HuH-7 (cell line): ENCODE results near the gene JPT1.
A peak's percentile ranks its signal among the peaks of the same experiment; 100 is the strongest.
"Not testable (repeated sequence)": the region's sequence is repeated elsewhere in the genome, so short reads cannot be mapped to it uniquely, and the experiment has no call there.

ENCODE experiments used
- DNase-seq: peaks from one replicate; pipeline ENCODE4 v3.0.0; 2011; ENCODE audit warnings: low spot score

JPT1 gene, protein sequence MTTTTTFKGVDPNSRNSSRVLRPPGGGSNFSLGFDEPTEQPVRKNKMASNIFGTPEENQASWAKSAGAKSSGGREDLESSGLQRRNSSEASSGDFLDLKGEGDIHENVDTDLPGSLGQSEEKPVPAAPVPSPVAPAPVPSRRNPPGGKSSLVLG

DNA sequence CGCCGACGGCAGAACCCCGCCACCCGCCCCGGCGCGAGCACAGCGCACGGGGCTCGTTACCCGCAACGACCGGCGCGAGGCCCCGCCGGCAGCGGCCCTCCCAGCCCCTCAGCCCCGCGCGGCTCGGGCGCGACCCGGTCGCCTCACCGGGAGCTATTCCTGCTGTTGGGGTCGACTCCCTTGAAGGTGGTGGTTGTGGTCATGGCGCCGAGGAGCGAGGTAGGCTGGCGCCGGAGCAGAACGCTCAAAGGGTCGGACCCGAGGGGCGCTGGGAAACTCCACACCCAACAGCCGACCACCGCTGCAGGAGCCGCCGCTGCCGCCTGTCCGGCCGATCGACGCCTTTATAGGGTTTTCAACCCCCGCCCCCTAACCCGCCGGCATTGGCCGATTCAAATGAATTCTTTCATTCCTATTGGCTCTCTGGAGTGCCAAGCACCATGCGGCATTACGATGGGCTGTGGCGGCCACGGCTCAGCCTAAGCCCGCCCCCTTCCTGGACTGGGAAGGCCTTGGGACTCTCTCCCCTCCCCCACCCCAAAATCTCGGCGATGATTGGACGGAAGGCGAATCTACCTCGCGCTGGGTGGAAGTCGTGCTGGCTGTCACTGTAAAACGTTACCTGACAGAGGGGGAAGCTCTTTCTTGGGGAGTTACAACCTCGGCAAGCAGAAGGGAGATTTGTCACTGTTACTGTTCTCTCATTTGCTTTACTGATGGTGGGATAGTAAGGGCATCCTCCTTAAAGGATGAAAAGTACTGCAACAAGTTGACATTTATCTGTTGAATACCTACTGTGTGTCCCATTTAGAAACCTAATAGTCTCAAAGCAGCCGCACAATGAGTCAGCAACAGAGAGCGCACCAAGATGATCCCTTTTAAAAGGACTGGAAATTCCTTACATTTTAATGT, at the start of gene JPT1:
Gene JPT1 (minus strand): TSS at position 318 of the 912 bp plus-strand sequence. CDS start 115 bp downstream, at position 203.
- DNase-seq = peak; percentile 97

DNA sequence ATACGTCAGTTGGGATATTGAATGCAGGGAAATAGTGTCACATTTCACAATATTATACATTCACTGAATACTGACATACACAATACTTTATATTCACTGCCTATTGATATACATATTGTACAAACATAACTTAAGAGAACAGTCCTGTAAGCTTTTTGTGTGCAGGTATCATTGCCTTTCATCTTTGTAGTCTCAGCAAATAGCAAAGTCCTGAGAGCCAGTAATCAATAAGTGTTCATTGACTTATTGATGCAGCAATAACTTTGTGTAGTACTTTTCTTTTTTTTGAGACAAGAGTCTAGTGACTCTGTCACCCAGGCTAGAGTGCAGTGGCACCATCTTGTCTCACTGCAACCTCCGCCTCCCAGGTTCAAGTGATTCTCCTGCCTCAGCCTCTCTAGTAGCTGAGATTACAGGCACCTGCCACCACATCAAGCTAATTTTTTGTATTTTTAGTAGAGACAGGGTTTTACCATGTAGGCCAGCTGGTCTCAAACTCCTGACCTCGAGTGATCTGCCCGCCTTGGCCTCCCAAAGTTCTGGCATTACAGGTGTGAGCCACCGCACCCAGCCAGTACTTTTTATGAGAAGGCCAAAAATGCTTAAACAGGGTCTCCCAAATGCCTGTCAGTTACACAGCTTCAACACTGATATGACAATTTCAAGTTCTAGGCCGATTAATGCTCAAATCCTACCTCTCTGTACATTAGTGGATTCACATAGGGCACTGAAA, 45.7 kb upstream of the JPT1 start:
- no peak for DNase-seq

DNA sequence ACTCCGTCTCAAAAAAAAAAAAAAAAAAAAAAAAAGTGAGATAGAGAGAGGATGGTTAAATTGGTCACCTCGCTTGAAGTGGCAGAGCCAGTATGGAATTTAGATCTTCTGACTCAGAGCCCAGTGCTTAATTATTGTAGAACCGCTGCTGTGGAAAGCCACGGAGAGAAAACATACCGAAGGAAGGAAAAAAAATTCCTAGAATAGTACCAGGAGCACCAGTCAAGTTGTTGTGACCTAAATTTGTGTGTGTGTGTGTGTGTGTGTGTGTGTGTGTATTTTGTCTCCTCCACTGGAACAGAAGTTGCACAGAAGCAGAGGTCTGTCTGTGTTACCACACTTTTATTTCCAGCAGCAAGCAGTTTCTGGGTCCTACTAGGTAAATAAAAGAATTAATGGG, 40.6 kb upstream of the JPT1 start:
- no peak for DNase-seq

DNA sequence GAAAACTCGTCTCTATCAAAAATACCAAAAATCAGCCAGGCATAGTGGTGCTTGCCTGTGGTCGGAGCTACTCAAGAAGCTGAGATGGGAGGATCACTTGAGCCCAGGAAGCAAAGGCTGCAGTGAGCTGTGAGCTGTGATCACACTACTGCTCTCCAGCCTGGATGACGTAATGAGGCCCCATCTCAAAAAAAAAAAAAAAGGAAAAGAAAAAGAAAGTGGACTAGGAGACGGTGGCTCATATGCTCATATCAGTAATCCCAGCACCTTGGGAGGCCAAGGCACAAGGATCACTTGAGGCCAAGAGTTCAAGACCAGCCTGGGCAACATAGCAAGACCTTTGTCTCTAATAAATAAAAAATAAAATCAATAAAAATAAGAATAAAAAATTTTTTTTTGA, 37.3 kb upstream of the JPT1 start:
- no peak for DNase-seq

DNA sequence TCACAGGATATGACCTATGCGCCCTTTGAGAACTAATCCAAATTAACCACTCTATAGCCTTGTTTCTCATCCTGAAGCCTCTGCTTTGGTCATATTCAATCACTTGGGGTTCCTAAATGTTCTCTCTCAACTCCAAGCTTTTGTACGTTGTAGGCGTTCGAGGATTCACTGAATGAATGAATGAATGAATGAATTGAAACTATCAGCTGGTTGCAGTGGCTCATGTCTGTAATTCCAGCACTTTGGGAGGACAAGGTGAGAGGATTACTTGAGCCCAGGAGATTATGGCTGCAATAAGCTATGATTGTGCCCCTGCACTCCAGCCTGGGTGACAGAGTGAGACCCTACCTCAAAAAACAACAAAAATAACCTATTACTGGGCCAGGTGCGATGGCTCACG, 34.3 kb upstream of the JPT1 start:
- no peak for DNase-seq

DNA sequence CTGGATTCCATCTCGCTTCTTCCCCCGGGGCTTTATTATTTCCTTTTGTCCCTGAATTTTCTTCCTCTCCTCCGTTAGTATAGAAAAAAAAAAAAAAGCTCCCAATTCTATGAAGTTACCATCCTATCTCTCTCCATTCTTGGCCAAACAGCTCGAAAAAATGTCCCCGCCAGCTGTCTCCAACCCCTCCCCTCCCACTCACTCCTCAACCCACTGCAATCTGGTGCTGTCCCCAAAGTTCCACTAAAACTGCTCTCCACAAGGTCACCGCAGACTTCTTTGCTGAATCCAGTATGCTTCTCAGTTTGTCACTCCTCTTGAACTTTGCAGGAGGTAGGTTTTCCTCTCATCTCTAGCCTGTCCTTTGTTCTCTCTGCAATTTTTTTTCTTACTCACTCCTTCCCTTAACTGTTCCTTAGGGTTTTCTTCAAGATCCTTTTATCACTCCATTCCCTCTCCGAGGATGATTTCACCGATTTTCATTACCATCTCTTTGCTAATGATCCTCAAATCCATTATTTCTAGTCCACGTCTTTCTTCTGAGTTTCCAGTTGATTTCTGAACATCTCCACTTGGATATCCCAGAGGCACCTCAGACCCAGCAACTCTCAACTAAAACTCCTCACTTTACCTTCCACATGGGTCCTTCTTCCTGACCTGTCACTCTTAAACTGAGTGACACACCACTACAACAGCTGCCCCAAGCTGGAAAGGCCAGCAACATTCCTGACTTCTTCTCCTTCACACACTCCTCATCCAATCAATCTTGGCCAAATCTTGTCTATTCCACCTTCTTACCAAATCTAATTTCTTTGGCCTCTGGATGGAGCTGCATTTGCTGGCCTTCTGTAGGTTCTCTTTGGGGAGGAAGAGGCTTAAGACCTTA, 29.9 kb upstream of the JPT1 start:
- no peak for DNase-seq

DNA sequence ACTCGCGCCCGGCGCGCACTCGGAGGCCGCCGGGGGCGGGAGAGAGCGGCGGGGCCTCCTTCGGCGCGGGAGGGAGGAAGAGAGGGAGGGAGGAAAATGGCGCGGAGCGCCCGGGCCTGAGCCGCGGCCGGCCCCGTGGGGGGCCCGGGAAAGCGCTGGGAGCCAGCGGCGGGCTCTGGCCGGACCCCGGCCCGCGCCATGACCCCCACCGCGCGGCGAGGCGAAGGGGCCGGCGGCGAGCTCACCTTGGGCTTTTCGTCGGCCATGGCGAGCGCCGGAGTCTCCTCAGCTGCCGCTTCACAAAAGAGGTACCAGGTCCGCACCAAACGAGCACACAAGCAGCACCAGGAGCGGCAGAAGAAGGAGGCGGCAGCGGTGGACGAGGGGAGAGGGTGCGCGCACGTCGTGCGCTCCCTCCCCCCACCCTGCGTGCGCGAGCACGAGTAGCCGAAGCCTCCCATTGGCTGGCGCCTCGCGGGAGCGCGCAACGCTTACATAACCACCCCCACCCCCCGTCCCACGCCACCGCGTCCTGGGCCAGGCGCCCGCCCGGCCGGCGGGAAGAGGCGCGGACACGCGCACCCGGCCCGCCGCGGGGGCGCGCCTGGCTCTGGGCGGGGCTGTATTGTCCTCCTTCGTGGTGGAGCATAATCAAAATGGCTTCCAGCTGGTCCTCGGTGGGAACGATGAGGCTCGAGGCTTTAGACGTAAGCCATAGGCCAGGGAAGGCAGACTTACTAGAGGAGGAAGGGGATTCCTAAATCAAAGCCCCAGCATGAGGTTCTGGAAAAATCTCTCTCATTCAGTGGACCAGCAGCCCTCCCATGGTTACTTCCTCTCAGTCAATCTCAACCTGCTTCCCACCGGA, 28.5 kb upstream of the JPT1 start, which contains the start of gene SUMO2:
Gene SUMO2 (minus strand): TSS at position 391 of the 868 bp plus-strand sequence. CDS start 125 bp downstream, at position 266.
- DNase-seq = peak; percentile 99

DNA sequence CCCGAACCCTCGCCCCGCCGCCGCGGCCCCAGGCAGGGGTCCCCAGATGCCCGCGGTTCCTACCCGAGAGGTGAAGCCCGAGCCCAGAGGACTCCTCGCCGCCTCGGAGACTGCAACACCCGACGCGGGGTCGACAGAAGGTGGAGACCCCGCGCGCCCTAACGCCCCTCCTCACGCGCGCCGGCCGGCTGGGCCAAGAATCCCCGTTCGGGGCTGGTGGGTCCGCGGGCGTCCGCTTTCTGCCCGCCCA, 27.9 kb upstream of the JPT1 start:
- DNase-seq = no peak

DNA sequence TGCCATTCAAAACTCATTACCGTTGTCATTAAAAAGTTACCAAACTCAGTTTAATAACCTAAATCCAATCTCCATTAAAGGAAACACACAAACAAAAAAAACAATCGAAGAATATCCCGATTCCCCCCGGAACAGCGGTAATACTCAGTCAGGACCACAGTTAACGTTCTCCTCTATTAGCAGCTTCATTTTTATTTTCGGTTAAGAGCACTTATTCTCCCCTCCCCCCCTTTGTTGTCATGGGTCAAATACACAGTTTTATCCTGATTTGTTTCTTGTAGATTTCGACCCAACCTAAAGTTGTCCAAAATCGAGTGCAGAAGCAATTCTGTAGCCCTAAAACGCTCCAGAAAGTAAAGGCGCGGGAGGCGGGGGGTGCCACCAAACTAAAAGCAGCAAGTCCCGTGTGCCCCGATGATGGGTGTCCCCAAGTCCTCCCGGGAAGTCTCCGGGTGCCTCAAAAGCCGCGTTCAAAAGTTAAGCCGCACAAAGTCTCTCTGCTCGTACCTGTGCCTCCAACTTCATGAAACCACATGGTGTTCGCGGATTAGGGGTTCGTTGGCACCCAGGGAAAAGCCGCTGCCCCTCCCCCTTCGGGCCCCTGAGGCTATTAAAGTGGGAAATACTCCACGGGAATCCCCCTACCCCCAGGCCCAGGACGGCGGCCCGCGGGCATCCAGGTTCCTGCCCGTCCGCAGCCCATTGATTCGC, 27.5 kb upstream of the JPT1 start:
- DNase-seq = no peak

DNA sequence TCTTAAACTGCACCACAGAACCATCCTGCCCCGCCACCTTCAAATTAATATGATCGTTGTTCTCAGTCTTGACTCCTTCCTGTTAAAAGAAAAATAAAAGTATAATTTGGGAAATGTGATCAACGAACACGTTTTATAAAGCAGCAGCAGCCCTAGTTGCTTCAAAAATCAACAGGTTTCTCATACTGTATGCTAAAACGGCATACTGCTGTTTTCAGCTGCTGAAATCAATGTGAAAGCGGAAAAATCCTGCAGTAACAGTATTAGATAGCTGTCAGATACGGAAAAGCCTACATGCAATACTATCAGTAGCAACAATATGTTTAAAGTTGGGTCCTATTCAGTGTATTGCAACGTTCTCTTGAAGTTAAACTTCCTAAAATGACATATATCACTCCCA, 26.8 kb upstream of the JPT1 start:
- no peak for DNase-seq

DNA sequence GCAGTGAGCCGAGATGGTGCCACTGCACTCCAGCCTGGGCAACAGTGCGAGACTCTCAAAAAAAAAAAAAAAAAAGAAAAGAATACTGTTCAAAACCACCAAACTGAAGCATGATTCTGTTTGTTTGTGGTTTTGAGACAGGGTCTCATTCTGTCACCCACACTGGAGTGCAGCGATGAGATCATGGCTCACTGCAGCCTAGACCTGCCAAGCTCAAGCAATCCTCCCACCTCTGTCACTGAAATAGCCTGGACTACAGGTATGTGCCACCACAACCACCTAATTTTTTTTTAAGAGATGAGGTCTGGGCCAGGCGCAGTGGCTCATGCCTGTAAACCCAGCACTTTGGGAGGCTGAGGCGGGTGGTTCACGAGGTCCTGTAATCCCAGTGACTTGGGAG, 24.1 kb upstream of the JPT1 start:
- DNase-seq = no peak

DNA sequence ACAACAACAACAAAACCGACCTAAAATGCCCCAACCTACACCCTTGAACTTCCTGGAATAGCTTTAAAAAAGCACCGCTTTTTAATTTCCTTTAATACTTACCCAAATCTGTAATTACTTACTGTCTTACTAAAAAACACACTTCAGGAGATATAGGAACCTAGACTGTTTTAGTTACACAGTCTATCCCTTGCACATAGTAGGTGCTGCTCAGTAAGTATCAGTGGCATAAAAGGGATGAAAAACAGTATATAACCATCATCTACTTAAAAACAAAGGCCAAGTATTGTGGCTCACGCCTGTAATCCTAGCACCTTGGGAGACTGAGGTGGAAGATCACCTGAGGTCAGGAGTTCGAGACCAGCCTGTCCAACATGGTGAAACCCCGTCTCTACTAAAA, 22.3 kb upstream of the JPT1 start:
- DNase-seq = no peak

DNA sequence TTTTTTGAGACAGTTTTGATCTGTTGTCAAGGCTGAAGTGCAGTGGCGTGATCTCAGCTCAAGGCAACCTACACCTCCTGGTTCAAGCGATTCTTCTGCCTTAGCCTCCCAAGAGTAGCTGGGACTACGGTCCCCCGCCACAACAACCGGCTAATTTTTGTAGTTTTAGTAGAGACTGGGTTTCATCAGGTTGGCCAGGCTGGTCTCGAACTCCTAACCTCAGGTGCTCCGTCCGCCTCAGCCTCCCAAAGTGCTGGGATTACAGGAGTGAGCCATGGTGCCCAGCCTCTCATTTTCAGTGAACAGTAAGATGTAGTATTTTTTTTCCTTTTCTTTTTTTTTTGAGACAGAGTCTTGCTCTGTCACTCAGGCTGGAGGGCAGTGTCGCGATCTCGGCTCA, 20.7 kb upstream of the JPT1 start:
- DNase-seq = no peak

DNA sequence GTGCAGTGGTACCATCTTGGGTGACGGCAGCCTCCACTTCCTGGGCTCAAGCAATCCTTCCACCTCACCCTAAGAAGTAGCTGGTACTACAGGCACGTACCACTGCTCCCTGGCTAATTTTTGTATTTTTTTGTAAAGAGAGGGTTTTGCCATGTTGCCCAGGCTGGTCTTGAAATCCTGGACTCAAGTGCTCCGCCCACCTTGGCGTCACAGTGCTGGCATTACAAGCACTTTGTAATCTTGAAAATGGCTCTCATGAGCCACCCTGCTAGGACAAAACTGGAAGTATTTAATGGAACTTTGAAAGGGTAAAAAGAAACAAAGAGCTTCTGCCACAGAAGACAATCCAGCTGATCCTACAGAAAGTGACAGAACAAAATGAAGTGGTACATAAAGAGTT, 19.2 kb upstream of the JPT1 start:
- no peak for DNase-seq

DNA sequence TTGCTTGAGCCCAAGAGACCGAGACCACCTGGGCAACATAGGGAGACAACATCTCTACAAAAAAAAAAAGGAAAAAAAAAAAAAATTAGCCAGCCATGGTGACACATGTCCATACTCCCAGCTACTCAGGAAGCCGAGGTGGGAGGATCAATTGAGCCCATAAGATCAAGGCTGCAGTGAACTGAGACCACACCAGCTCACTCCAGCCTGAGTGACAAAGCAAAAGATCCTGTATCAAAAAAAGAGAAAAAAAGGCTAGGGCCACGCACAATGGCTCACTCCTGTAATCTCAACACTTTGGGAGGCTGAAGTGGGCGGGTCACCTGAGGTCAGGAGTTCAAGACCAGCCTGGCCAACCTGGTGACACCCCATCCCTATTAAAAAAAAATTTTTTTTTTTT, 14.7 kb upstream of the JPT1 start:
- no peak for DNase-seq

DNA sequence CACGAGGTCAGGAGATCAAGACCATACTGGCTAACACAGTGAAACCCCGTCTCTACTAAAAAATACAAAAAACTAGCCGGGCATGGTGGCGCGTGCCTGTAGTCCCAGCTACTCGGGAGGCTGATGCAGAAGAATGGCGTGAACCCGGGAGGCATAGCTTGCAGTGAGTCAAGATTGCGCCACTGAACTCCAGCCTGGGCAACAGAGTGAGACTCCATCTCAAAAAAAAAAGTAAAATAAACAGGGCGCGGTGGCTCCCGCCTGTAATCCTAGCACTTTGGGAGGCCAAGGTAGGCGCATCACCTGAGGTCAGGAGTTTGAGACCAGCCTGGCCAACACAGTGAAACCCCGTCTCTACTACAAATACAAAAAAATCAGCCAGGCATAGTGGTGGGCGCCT, 10.3 kb upstream of the JPT1 start:
- DNase-seq = not testable (repeated sequence)

DNA sequence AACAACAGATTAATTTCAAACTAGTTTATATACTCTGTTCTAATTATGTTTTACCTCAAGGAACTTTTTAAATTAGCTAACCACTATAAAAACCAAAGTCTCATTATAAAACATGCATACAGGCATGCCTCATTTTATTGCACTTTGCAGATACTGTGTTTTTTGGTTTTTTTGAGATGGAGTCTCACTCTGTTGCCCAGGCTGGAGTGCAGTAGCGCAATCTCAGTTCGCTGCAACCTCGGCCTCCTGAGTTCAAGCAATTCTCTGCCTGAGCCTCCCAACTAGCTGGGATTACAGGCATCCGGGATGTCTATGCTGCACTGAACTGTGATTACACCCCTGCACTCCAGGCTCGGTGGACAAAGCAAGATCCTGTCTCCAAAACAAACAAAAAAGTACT, 8.8 kb upstream of the JPT1 start:
- no peak for DNase-seq

DNA sequence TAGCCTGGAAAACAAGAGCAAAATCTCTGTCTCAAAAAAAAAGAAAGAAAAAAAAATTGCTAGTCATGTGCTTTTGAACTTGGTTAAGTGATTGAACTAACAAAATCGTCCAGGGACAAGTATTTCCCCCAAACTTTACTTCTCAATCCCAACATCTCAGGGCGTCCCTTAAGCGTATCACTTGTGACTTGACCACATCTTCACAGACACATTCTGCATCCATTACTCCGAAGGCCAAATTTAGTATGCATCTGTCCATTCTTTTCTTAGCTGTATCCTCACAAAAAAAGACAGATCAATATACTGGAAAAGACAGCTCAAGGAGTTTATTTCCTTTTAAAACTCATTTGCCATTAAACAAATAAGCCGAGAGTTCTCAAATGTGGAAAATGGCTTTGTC, 5.9 kb upstream of the JPT1 start:
- DNase-seq = no peak

DNA sequence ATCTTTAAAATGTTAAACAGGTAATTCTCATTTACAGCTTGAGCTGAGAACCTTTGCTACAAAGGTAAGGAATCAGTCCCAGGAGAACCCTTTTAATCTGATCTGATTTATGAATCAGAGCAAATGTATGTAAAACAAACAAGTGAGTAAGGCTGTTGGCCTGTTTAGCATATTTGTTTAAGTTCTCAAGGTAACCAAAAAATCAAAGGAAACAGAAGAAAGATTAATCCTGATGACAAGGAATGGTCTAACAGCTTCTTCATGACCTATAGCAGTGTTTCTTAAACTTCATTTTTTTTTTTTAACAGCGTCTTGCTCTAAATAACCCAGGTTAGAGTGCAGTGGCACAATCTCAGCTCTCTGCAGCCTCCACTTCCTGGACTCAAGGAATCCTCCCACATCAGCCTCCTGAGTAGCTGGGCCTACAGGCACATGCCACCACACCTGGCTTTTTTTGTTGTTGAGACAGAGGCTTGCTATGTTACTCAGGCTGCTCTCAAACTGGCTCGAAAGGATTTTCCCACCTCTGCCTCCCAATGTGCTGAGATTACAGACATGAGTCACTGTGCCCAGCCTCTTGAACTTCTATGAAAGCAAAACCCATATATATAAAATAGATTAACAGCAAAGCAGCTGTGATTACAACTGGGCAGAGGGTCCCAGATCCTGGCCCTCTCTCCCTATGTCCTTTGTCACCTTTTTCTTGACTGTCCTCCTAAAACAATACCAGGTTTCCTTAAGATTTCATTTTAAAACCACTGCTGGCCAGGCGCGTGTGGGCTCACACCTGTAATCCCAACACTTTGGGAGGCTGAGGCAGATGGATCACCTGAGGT, 5.1 kb upstream of the JPT1 start:
- DNase-seq = no peak

DNA sequence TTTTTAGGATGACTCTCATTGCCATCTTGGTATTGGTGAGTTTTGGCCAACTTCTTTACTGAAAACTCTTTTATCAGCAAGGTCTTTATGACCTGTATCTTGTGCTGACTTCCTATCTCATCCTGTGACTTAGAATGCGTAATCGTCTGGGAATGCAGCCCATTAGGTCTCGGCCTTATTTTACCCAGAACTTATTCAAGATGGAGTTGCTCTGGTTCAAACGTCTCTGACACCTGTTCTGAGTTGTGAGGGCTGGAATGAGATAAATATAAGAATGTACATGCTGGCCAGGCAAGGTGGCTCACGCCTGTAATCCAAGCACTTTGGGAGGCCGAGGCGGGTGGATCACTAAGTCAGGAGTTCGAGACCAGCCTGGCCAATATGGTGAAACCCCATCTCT, 4.2 kb upstream of the JPT1 start:
- DNase-seq = not testable (repeated sequence)
